ENCODE data around the gene MAP3K8. TPM values are rescaled to one million over a fixed set of nuclear protein-coding genes. Genes with fewer than 3 reads are reported as not detected.

Gene MAP3K8
- total and polyA plus RNA-seq, 2 of the 8 experiments (the other 6 are each of a cell fraction or from before 2014, with no cell fraction given), result 5.6 to 6.0 TPM

DNA sequence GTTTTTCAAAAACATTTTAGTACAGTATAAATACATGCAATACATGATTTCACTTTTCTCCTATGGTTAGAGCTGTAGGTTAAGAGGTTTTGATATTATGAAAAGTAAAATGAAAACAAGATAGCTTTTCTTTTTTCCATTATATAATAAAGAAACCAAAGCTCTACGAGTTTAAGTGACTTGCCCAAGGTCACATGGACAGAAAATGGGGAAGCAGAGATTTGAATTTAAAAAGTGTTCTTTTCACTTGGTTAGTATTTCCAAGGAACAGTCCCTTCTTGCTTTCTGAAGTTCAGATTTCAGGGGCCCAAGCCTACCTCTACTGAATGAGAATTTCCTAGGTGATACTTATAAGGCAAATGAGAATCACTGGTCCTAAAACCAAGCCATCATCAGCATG is 13.2 kb upstream of the MAP3K8 start:
- no peak for TF ChIP-seq EP300 (IDR thresholded peaks at IDR 0.05; ENCODE audit: borderline replicate concordance in 1 of 2, low read depth in 2 of 2, low read length in 2 of 2)
- no peak for TF ChIP-seq PHF8 (conservative IDR thresholded peaks at IDR 0.05; ENCODE audit: low read depth, low read length)
- TF ChIP-seq JUND (IDR thresholded peaks at IDR 0.05; ENCODE audit: low read length), result no peak
- TF ChIP-seq RAD21 (IDR thresholded peaks at IDR 0.05 in 1 of 2, conservative IDR thresholded peaks at IDR 0.05 in 1 of 2; ENCODE audit: low read depth in 2 of 2, low read length in 2 of 2), result no peak
- TF ChIP-seq ASH2L (IDR thresholded peaks at IDR 0.05; ENCODE audit: low read length), result no peak
- no peak for TF ChIP-seq TAF1 (IDR thresholded peaks at IDR 0.05; ENCODE audit: low read depth, low read length)
- TF ChIP-seq YY1 (IDR thresholded peaks at IDR 0.05; ENCODE audit: low read depth, low read length), result no peak
- TF ChIP-seq TEAD4 (IDR thresholded peaks at IDR 0.05; ENCODE audit: low read depth, low read length), result no peak
- TF ChIP-seq BCL11A (IDR thresholded peaks at IDR 0.05; ENCODE audit: low read depth in 2 of 2, low read length in 2 of 2), result no peak
- no peak for TF ChIP-seq MAFK (IDR thresholded peaks at IDR 0.05; ENCODE audit: low read depth, low read length)
- H3K14ac ChIP-seq (ENCODE audit: insufficient read length), result no peak overlapping the region
- H3K79me2 ChIP-seq (ENCODE audit: control insufficient read depth in 1 of 2, insufficient read depth in 2 of 2, low read length in 2 of 2), result no peaks in the 10 kb centered on the region
- H3K27me3 ChIP-seq (replicated peaks in 1 of 4; ENCODE audit: control insufficient read depth in 3 of 4, extremely low read depth in 1 of 4, insufficient read depth in 3 of 4, low read length in 3 of 4), result no peaks in the 10 kb centered on the region
- H4K20me1 ChIP-seq (replicated peaks in 1 of 2; ENCODE audit: control insufficient read depth in 1 of 2, insufficient read depth in 2 of 2, low read length in 2 of 2), result no peaks in the 10 kb centered on the region
- DNase-seq (ENCODE audit: low read depth in 1 of 2, low spot score in 2 of 2), result no peak
- H3K4me2 ChIP-seq (ENCODE audit: insufficient read depth in 1 of 2, low read depth in 2 of 2, low read length in 2 of 2), result no peak overlapping the region
- no peak overlapping the region for H3K56ac ChIP-seq (replicated peaks; ENCODE audit: insufficient read length, low read depth, low read length)
- H2BK12ac ChIP-seq (ENCODE audit: low read depth, low read length), result no peak overlapping the region
- no peak overlapping the region for H2BK5ac ChIP-seq (ENCODE audit: low read depth, low read length)
- H3K4me1 ChIP-seq (replicated peaks in 1 of 4; ENCODE audit: control insufficient read depth in 3 of 4, insufficient read depth in 4 of 4, low read length in 3 of 4), result peaks cover 2 to 10% (median 7%) of the 10 kb centered on the region in 4 experiments; a peak in 6 of 7 replicates
- WGBS, 2 experiments (ENCODE audit: extremely low coverage in 1 of 2, insufficient coverage in 1 of 2, insufficient read length in 1 of 2, insufficient replicate concordance in 2 of 2, low coverage in 1 of 2, low lambda C conversion rate in 2 of 2, missing lambda C conversion rate in 1 of 2), result 95% methylated on average over 1 of the region's 1 CpG; no CpG with 5 or more reads in 1 of the 2 experiments
- H3K79me1 ChIP-seq (ENCODE audit: low read depth, low read length), result no peaks in the 10 kb centered on the region
- H2BK20ac ChIP-seq (ENCODE audit: low read length), result no peak overlapping the region
- no peaks in the 10 kb centered on the region for H3K9me3 ChIP-seq (ENCODE audit: insufficient read depth in 2 of 2, low read depth in 1 of 2, low read length in 1 of 2)
- H4K8ac ChIP-seq (ENCODE audit: extremely low read depth, insufficient read depth, low read length), result no peak overlapping the region
- no peak for FAIRE-seq
- H3K23ac ChIP-seq (ENCODE audit: insufficient read length), result no peak overlapping the region
- H3K23me2 ChIP-seq (ENCODE audit: low read depth, low read length), result no peaks in the 10 kb centered on the region
- ChIA-PET POLR2A (ENCODE audit: partially characterized antibody) (no interaction called here), CTCF (ENCODE audit: partially characterized antibody) (interaction anchor here (0.9 to 3.4 kb wide), 4 partner anchors 29 to 171 kb away, joined by 3 to 17 read pairs (median 6); no protein-coding TSS in a partner anchor)
- H2BK15ac ChIP-seq (ENCODE audit: low read length), result no peak overlapping the region
- H3K18ac ChIP-seq (ENCODE audit: extremely low read depth, low read length), result no peak overlapping the region
- no peak overlapping the region for H2BK120ac ChIP-seq (replicated peaks; ENCODE audit: low read depth, low read length)
- no peak overlapping the region for H2AFZ ChIP-seq (ENCODE audit: low read length)
- H3K27ac ChIP-seq (ENCODE audit: low read depth, low read length), result no peak overlapping the region
- no peak overlapping the region for H3K9ac ChIP-seq (replicated peaks in 1 of 4; ENCODE audit: extremely low read depth in 1 of 4, low read depth in 3 of 4, low read length in 3 of 4)
- no peak overlapping the region for H4K5ac ChIP-seq (ENCODE audit: insufficient read length, low read depth, low read length)
- H2AK5ac ChIP-seq (ENCODE audit: low read depth, low read length), result no peak overlapping the region
- no peak overlapping the region for H3K4ac ChIP-seq (replicated peaks; ENCODE audit: insufficient read length, low read depth, low read length)
- no peak overlapping the region for H3K4me3 ChIP-seq (ENCODE audit: extremely low read depth in 1 of 4, insufficient read depth in 2 of 4, low read depth in 3 of 4, low read length in 4 of 4)
- no peak overlapping the region for H4K91ac ChIP-seq (replicated peaks; ENCODE audit: insufficient read length, low read length)
- H3K36me3 ChIP-seq (ENCODE audit: control insufficient read depth in 2 of 4, insufficient read depth in 4 of 4, low read length in 3 of 4), result no peaks in the 10 kb centered on the region

All from H1 (cell line).